SU-DHL-6 (cell line): Measurements from ENCODE around the gene ISLR.

Experiments used
- EZH2phosphoT487 ChIP-seq: fragments of 200-600 bp; sonication (generic), shearing (Covaris generic); conservative IDR thresholded peaks from 2 replicates; pipeline ENCODE4 v1.6.1; 2018; ENCODE audit warnings: mild to moderate bottlenecking, antibody characterized with exemption, low read length, moderate library complexity, mixed read lengths
- TF ChIP-seq, protein P1 (sequence below): fragments of 200-600 bp; sonication (generic); IDR thresholded peaks from one replicate; pipeline ENCODE4 v1.5.1; 2017; ENCODE audit warnings: antibody characterized with exemption, mild to moderate bottlenecking, low read length, moderate library complexity; ENCODE audit not compliant: insufficient read depth, poor library complexity, severe bottlenecking

DNA sequence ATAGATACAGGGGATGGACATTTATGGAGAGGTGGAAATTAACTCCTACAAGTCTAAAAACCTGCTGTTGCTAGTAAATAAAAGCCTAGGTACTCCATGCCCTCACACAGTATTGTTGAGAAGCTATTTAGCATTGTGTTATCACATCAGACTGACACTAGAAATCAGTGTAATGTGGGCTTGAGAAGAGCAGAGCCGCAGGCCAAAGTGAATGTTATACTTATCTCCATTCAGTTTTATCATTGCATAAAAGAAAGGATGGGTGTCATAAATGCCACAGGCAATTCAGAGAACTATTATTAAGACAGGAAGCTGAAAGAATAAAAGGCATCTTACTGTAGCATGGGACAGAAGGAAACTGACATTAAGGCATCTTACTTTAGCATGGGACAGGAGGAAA, 13.7 kb upstream of the ISLR start:
- TF ChIP-seq, protein P1, sequence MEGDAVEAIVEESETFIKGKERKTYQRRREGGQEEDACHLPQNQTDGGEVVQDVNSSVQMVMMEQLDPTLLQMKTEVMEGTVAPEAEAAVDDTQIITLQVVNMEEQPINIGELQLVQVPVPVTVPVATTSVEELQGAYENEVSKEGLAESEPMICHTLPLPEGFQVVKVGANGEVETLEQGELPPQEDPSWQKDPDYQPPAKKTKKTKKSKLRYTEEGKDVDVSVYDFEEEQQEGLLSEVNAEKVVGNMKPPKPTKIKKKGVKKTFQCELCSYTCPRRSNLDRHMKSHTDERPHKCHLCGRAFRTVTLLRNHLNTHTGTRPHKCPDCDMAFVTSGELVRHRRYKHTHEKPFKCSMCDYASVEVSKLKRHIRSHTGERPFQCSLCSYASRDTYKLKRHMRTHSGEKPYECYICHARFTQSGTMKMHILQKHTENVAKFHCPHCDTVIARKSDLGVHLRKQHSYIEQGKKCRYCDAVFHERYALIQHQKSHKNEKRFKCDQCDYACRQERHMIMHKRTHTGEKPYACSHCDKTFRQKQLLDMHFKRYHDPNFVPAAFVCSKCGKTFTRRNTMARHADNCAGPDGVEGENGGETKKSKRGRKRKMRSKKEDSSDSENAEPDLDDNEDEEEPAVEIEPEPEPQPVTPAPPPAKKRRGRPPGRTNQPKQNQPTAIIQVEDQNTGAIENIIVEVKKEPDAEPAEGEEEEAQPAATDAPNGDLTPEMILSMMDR = no peak
- no peak for TF ChIP-seq EZH2phosphoT487
